Activated effector memory CD4-positive, alpha-beta T cell treated with Interleukin-2 at 50 U/mL for 16 hours (primary cell): ENCODE data around the gene WSB2.
A peak's percentile ranks its signal among the peaks of the same experiment; 100 is the strongest.
"Not testable (repeated sequence)": the region's sequence is repeated elsewhere in the genome, so short reads cannot be mapped to it uniquely, and the experiment has no call there.

Experiments used
- DNase-seq: peaks from one replicate; pipeline ENCODE4 v3.0.0-alpha.2; 2020

Gene WSB2

DNA sequence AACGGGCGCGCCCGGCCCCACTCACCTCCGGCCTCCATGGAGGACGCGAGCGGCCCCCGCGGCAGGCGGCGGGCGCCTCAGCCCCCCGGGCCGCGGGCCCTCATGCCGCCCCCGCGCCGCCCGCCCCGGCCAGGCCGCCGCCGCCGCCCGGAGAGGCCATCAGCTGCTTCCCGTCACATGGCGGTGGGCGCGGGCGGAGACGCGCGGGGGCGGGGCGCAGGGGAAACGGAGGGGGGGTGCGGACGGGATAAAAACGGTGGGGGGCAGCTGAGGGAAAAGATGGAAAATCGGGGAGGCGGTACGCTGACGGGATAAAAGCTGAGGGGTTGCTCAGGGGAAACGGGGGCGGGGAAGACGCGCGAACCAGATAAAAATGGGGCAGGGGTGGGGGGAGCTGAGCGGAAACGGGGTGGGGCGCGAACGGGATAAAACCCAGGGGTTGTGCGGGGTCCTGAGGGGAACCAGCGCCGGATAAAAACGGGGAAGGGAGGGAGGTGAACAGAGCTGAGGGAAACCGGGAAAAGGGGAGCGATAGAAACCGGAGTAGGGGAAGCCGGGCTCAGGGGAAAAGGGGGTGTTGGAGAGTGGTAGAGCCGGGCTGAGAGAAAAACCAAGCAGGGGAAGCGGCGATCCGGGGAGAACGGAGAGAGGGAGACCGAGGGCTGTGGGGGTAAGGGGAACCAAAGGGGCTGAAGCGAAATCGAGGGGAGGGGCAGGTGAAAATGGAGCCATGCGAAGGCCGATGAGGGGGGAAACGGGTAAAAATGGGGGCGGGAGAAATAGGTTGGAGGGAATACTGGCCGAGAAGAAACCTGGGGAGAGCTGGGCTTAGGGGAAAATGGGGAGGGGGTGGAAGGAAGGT is at the start of gene WSB2:
Gene WSB2 (minus strand): TSS at position 169 of the 862 bp plus-strand sequence. CDS start 131 bp downstream, at position 38.
- DNase-seq: peak; percentile 33

DNA sequence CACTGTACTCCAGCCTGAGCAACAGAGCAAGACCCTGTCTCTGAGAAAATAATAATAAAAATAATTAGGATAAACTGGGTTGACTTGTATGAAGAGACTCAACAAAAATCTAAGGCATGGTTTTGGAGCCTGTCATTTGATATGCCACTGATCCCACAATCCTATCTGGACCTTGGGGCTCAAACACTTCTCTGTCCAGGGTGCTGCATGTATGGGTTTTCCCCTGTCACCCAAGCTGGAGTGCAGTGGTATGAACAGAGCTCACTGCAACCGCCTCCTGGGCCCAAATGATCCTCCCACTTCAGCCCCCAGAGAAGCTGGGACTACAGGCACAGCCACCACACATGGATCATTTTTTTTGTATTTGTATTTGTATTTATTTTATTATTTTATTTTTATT is 48.1 kb upstream of the WSB2 start:
- DNase-seq: no peak

DNA sequence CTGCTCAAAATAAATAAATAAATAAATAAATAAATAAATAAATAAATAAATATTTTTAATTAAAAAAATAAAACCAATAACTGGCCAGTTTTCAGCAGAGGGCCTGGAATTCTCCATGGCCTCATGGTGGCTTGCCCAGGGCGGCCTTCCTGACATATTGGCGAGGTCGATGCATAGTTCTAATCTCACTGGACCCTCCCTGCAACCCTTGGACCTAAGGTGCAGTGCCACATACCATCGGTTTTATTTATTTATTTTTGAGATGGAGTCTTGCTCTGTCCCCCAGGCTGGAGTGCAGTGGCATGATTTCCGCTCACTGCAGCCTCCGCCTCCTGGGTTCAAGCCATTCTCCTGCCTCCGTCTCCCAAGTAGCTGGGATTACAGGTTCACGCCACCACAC is 46.7 kb upstream of the WSB2 start:
- DNase-seq: no peak

DNA sequence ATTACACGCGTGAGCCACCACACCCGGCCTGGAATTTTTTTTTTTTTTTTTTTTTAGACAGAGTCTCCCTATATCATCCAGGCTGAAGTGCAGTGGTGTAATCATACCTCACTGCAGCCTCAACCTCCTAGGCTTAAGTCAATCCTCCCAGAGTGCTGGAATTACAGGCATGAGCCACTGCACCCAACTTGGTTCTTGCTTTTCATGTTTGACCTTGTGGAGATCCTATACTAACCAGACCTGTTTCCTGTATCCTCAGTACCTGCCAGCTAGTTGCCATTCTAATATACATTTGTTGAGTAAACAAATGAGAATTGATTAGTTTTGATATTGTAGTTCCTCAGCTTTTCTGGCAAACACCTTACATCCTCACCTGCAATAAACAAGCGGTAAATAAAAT is 46.0 kb upstream of the WSB2 start:
- no peak for DNase-seq

DNA sequence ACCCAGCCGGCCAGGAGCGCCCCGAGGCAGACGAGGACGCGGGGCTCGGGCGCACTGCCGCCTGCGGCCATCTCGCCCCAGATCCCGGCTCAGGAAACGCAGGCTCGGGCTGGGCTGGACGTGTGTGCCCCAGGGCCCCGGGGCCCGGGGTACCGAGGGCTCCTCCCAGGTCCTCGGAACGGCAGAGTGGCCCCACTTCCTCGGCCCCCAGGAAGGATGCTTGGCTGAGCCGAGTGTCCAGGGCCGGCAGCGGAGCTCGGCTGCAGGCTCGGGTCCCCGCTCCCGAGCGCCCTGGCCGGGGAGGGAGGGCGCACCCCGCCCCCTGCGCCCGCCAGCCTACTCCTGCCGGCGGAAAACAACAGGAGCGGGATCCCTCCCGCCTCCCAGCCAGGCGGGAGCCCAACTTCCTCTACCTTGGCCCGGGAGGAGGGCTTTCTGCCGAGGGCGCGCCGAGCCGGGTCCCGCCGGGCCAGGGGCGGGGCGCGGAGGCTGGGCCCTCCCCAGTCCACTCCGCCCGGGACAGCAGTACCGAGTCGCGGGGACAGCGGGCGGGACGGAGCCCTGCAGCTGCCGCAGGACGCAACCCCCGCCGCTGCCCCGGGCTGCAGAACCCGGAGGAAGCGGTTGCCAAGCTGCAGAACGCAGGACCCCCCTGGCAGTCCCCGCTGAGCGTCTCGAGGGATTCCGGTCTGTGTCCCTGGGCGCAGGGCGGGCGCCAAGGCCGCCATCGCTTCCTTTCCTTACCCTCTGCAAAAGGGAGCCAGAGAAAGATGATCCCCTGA is 42.8 kb upstream of the WSB2 start, which contains the start of gene VSIG10:
Gene VSIG10 (minus strand): TSS at position 411 of the 782 bp plus-strand sequence. CDS start 340 bp downstream, at position 71.
- no peak for DNase-seq

DNA sequence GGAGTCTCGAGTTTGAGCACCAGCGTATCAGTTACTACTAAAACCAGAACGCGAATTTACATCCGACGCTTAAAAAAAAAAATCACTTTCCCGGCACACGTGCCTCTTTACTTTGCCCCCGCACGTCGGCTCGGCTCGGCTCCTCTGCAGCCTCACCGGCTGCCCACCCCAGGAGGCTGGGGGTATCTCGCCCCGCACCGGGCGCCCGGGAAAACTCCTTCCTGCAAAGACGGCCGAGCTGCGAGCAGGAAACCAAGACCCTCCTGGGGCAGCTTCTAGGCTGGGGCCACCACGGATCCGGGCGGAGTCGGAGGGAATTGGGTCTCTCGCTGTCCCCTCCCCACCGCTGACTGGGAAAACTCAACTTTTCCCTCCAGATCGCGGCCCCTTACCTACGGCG is 42.2 kb upstream of the WSB2 start:
- no peak for DNase-seq

DNA sequence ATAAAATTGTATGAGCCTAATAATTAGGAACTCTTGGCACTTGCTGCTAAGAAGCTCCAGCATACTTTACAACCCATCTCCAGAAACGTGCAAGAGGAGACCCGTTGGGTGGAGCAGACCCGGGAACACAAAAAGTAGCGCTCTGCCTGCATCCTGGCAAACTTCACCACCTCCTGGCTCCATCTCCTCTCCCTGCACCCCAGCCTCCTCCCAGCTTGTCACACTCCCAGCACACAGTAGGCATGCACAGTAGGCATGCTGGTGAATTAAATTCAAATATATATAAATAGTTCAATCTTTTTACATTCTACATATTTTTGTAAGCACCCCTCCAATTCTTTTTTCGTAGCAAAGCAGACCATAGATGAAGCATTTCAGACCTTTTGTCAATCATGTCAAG is 41.6 kb upstream of the WSB2 start:
- no peak for DNase-seq

DNA sequence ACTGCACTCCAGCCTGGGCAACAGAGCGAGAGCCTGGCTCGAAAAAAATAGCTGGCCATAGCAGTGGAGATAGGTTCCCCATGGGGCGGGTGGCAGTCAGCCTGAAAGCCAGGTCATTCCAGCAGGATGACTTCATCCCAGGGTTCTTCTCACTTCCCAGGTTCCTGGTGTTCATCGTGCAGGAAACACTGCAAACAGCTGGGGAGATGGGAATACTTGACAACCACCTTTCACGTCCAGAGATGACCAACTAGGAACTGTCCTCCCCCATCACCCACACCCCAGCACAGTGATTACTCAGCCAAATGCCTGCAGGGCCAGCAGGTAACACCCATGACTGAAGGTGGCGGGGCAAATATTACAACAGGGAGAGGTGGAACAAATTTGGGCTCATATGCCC is 41.1 kb upstream of the WSB2 start:
- no peak for DNase-seq

DNA sequence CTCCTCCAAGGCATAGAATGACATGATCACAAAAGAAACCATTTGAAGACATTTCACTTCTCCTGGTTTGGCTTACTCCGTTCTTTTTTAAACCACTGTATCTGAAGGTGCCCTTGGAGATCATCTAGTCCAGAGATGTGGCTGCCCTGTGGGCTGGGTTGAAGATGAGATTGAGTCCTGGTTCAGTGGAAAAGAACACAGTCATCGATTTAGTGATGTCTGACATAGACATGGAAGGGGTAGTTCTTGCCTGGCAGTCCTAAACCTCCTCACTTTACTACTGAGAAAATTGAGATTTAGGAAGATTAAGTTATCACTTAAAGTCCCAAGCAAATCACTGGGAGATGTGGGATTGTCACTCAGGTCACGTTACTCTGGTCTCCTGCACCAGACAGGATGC is 40.1 kb upstream of the WSB2 start:
- no peak for DNase-seq

DNA sequence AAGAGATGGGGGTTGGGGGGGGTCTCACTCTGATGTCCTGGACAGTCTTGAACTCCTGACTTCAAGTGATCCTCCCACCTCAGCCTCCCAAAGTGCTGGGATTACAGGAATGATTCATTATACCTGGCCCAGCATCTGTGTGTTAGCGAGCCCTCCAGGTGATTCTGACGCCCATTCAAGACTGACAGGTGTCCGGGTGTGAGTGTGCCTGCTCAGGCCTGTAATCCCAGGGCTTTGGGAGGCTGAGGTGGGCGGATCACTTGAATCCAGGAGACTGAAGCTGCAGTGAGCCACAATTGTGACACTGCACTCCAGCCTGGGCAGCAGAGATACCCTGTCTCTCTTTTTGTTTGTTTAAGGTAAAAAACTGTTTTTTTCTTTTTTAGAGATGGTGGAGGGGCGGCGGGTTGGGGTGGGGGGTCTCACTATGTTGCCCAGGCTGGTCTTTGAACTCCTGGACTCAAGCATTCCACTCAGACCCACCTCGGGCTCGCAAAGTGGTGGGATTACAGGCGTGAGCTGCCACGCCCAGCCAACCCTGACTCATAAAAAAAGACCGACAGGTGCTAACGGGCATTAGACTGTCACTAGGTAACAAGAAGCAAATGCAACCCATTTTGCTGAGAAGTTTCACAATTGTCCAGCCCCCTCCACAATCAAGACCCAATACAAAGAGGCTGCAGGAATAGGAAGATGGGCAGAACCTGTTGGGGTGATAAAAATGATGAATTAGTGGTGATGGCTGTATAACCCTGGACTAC is 38.1 kb upstream of the WSB2 start:
- DNase-seq: no peak

DNA sequence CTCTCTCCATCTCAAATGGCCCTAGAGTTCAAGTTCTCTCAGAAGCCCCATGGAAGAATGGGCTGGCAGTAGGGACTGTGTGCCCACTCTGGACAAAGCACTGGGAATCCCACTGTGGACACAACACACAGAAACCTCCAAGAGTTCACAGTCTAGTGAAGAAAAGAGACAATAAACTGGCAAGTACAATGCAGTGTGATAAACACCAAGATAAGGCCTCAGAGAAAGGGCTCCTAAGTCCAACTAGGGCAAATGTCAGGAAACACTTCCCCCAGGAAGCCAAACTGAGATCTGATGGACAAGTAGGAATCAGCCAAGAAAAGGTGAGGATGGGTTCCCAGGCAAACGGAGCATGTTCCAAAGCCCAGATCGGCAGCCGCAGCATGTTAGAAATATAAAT is 37.4 kb upstream of the WSB2 start:
- no peak for DNase-seq

DNA sequence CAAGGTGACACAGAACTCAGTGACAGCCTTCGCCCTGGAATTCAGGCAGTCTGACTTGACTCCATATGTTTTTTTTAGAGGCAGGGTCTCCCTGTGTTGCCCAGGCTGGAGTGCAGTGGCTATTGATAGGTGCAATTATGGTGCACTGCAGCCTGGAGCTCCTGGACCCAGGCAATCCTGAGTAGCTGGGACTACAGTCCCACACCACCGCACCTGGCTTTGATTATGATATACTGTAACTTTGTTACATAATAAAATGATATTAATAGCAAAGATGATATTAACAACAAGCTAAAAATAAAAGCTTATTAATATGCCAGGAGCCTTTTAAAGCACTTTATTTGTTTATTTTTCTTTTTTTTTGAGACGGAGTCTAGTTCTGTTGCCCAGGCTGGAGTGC is 33.1 kb upstream of the WSB2 start:
- DNase-seq: no peak

DNA sequence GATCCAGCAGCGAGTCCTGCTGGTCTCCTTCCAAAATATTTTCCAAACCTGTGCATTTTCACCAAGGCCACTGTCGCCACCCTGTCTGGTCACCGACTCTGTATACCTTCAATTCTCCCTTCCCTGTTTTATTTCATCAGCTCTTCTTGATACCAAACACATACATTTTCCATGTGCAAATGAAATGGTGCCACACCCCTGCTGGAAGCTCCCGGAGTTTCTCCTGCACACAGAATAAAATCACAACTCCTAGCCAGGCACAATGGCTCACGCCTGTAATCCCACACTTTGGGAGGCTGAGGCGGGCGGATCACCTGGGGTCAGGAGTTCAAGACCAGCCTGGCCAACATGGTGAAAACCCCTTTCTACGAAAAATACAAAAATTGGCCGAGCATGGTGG is 28.8 kb upstream of the WSB2 start:
- DNase-seq: no peak

DNA sequence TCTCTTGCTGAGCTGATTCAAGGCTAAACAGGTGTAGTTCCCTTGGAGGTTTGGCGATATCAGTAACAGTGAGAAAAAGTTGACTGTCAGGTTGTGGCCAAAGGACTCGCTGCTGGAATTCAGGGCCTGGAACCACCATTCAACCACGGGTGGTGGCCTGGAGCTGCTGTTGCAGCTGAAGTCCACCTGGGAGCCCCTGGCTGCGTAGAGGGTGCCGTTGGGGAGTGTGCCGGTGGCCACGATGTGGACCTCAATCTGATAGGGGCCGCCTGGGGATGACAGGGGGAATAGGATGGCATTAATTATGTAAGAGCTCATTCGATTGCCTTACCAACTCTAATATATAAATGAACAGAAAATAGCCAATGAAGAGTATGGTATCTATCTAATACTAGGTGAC is 21.2 kb upstream of the WSB2 start:
- no peak for DNase-seq

DNA sequence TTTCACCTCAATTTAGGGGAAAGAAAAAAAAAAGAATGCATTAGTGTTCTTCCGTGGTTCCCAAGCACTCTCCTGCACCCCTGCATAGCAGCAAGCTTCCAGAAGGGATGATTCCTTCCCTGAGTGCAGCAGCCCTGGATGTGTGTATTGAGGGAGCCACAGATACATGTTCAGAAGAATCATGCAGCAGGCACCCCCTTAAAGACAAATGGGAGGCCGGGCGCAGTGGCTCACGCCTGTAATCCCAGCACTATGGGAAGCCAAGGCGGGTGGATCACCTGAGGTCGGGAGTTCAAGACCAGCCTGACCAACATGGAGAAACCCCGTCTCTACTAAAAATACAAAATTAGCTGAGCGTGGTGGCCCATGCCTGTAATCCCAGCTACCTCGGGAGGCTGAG is 20.5 kb upstream of the WSB2 start:
- not testable (repeated sequence) for DNase-seq

DNA sequence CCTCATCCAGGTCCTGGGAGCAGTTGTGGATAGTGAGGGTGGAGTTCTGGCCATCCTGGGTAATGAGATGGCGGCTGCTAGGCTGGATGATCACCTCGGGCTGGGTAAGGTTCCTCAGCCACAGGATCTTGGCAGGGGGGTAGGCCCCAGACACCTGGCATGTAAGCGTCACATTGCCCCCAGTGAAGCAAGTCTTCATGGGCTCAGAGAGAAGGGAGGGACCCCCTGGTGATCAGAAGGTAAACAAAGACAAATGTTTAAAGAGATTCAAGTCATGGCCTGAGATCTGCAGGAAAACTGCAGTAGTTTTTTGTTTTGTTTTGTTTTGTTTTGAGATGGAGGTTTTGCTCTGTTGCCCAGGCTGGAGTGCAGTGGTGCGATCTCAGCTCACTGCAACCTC is 12.8 kb upstream of the WSB2 start:
- no peak for DNase-seq

DNA sequence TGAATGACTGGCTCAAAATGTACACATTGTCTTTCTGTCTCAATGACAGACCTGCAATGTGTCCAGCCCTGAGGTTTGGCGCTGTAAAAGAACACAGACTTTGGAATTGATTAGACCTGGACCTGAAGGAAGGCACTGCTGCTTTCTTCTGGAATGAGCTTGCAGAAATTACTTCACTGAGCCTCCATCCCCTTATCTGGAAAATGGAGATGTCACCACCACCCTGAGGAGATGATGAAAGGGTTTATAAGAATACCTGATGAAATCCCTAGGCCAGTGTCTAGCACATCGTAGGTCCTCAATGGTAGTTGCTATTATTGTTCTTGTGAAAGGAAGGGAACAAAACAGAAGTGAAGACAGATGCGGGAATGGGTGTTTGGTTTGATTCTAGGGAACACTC is 9.7 kb upstream of the WSB2 start:
- no peak for DNase-seq

DNA sequence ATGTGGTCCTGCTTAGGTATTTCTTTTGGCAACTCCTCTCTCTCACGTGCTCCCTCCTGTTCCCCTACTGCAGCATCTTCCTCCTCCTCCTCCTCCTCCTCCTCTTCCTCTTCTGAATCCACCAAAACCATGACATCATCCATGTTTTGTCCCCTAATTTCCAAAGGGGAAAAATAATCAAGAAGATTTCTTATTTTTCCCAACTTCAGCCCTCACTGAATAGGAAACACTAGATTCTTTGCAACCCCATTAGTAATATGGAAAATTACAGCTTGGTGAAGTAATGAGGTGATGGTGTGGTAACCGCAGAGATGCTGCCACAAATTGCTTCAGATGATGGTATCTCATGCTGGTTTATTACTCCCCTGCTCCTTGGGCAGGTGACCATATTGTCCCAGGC is 7.5 kb upstream of the WSB2 start:
- no peak for DNase-seq

DNA sequence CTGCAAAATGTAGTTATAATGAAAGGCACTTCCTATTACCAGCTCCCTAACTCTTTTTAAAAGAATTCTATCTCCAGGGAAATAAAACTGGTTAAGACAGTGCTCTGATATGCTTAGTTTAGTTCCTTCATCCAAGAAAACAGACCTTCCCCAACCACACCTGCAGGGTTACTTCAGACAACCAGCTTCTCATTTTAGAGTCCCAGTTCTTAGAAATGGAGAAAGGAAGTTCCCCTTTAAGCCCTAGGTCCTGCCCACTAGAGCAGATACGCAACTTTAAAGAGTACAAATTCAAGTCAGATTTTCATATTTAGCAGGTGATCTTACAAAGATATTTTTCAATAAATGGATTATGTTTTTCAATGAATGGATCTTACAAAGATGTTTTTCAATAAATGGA is 4.4 kb upstream of the WSB2 start:
- no peak for DNase-seq

DNA sequence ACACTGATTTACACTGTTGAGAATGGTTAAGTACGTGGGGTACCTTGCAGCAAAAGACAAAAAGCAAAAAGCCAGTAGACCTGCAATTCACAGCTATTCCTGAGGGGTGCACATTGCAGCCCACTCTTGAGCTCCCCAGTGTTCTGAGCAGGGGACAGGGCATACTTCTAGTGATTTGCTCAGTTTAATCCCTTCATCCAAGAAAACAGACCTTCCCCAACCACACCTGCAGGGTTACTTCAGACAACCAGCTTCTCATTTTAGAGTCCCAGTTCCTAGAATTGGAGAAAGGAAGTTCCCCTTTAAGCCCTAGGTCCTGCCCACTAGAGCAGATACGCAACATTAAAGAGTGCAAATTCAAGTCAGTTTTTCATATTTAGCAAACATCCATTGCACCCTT is 3.6 kb upstream of the WSB2 start:
- DNase-seq: no peak

DNA sequence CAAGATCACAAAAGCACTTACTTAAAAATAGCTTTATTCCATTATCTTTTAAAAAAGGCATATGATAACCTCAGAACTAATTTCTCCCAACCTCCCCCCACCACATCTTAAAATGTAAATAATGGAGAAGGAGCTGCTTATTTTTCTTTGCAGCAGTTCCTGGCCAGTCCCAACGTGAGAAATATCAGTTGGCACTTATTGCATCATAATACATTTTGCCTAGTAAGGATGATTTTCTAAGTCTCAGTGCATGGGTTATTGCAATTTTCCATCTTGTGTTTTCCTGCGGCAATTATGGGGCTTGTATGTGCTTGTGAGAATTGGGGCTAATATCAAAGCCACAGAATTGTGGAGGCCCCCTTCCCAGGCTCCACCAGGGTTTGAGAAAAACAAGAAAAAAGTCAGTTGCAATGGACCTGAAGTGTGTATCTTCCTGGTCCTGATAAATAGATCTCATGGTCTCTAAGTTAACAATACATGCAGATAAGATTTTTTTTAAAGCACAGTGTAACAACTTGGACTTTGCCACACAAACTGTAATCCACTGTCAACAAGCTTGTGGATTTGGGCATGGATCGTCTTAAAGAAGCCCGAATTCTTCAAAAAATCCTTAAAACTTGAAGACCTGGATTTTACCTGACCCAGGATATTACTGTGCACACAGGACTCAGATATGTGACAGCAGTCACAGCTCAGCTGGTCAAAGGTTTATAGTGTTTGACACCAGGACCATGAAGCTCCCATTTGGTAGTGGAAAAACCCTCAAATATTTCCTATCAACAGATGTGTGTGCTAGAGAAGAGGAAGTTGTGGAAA is 2.8 kb upstream of the WSB2 start:
- DNase-seq: no peak
